Measurements from ENCODE around the gene ACP4.

Gene ACP4

GRCh38 chr19:50833117-50833801 is 43.0 kb downstream of the ACP4 start, which contains the start of gene KLK15:
Gene KLK15 (minus strand): TSS chr19:50833574. CDS start chr19:50831492, 2,082 bp downstream.
- Histone ChIP-seq H3K4me3 (ENCODE audit: low read depth, low read length, poor library complexity, severe bottlenecking) (no peak within 1 kb of the TSS), H3K27ac (ENCODE audit: low read depth, low read length, poor library complexity, severe bottlenecking) (no peak within 1 kb of the TSS), H4K20me1 (ENCODE audit: insufficient read depth, low read length) (no peaks in the 10 kb centered on the region), H3F3A (ENCODE audit: insufficient read depth, low read length) (no peaks in the 10 kb centered on the region), H3K4me2 (ENCODE audit: low read length) (no peak within 1 kb of the TSS), H3K9ac (ENCODE audit: low read length) (no peak within 1 kb of the TSS), H2AFZ (ENCODE audit: low read length) (no peak within 1 kb of the TSS), H3K79me2 (ENCODE audit: insufficient read depth, low read length) (no peaks in the 10 kb centered on the region), H3K27me3 (ENCODE audit: insufficient read depth, low read length) (peaks cover 4% of the 10 kb centered on the region; the same call in 1 of the 2 replicates), H3K9me2 (ENCODE audit: low read depth, low read length) (no peaks in the 10 kb centered on the region), H3K36me3 (ENCODE audit: insufficient read depth, low read length) (no peaks in the 10 kb centered on the region), H3K4me1 (ENCODE audit: insufficient read depth, low read length, severe bottlenecking) (peaks cover 10% of the 10 kb centered on the region), H3K9me3 (ENCODE audit: low read length) (no peaks in the 10 kb centered on the region)
- TF ChIP-seq EZH2 (IDR thresholded peaks at IDR 0.05; ENCODE audit: borderline replicate concordance, low read length) (no peak), CTCF (IDR thresholded peaks at IDR 0.05; ENCODE audit: low read length) (no peak)

GRCh38 chr19:50833802-50834167 is 43.6 kb downstream of the ACP4 start:
- H3K4me3 ChIP-seq (ENCODE audit: low read depth, low read length, poor library complexity, severe bottlenecking): no peak overlapping the region
- no peak for TF ChIP-seq EZH2 (IDR thresholded peaks at IDR 0.05; ENCODE audit: borderline replicate concordance, low read length)
- TF ChIP-seq CTCF (IDR thresholded peaks at IDR 0.05; ENCODE audit: low read length): no peak
- H3K27me3 ChIP-seq (ENCODE audit: insufficient read depth, low read length): peaks cover 4% of the 10 kb centered on the region; the same call in 1 of the 2 replicates
- no peaks in the 10 kb centered on the region for H3K36me3 ChIP-seq (ENCODE audit: insufficient read depth, low read length)
- H2AFZ ChIP-seq (ENCODE audit: low read length): no peak overlapping the region
- H3K9me3 ChIP-seq (ENCODE audit: low read length): no peaks in the 10 kb centered on the region
- H3F3A ChIP-seq (ENCODE audit: insufficient read depth, low read length): no peaks in the 10 kb centered on the region
- no peak overlapping the region for H3K9ac ChIP-seq (ENCODE audit: low read length)
- H4K20me1 ChIP-seq (ENCODE audit: insufficient read depth, low read length): no peaks in the 10 kb centered on the region
- H3K79me2 ChIP-seq (ENCODE audit: insufficient read depth, low read length): no peaks in the 10 kb centered on the region
- H3K9me2 ChIP-seq (ENCODE audit: low read depth, low read length): no peaks in the 10 kb centered on the region
- no peak overlapping the region for H3K4me2 ChIP-seq (ENCODE audit: low read length)
- H3K27ac ChIP-seq (ENCODE audit: low read depth, low read length, poor library complexity, severe bottlenecking): no peak overlapping the region
- peaks cover 10% of the 10 kb centered on the region for H3K4me1 ChIP-seq (ENCODE audit: insufficient read depth, low read length, severe bottlenecking)

GRCh38 chr19:50835103-50835784 is 45.0 kb downstream of the ACP4 start:
- Histone ChIP-seq H3K27me3 (ENCODE audit: insufficient read depth, low read length) (peaks cover 4% of the 10 kb centered on the region; the same call in 1 of the 2 replicates), H3K27ac (ENCODE audit: low read depth, low read length, poor library complexity, severe bottlenecking) (no peak overlapping the region), H3K79me2 (ENCODE audit: insufficient read depth, low read length) (no peaks in the 10 kb centered on the region), H3K9me3 (ENCODE audit: low read length) (no peaks in the 10 kb centered on the region), H3K4me1 (ENCODE audit: insufficient read depth, low read length, severe bottlenecking) (peaks cover 10% of the 10 kb centered on the region), H3K9ac (ENCODE audit: low read length) (peak overlapping the region; percentile 67; the same call in 1 of the 2 replicates), H3K9me2 (ENCODE audit: low read depth, low read length) (no peaks in the 10 kb centered on the region), H3F3A (ENCODE audit: insufficient read depth, low read length) (no peaks in the 10 kb centered on the region), H2AFZ (ENCODE audit: low read length) (peak overlapping the region; percentile 84; the same call in 1 of the 2 replicates), H4K20me1 (ENCODE audit: insufficient read depth, low read length) (no peaks in the 10 kb centered on the region), H3K4me2 (ENCODE audit: low read length) (peak overlapping the region; percentile 84), H3K36me3 (ENCODE audit: insufficient read depth, low read length) (no peaks in the 10 kb centered on the region), H3K4me3 (ENCODE audit: low read depth, low read length, poor library complexity, severe bottlenecking) (peak overlapping the region; percentile 68)
- TF ChIP-seq CTCF (IDR thresholded peaks at IDR 0.05; ENCODE audit: low read length) (no peak), EZH2 (IDR thresholded peaks at IDR 0.05; ENCODE audit: borderline replicate concordance, low read length) (no peak)

Measured in OCI-LY1 (cell line).